ENCODE data around the gene TTC34. TPM values are rescaled to one million over a fixed set of nuclear protein-coding genes. Genes with fewer than 3 reads are reported as not detected.

Gene TTC34
- total and polyA plus RNA-seq, 2 of the 4 experiments (the other 2 are of a cell fraction), result under 0.01 to 0.09 TPM

DNA sequence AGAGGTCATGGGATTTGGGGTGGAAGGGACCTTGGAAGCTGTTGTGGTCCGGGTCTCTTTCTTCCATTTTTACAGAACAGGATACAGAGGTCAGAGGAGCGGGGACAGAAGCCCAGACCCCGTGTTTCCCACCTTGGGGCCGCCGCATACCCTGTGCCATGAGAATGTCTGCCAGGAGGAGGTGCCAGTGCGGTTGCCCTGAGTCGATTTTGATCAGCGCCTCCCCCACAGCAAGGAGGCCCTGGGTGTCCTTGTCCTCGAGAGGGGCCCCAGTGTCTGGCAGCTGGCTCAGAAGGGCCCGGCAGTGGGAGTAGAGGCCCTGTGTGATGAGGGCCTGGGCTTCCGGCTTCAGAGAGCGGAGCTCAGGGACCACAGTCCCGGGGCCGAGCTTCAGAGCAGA, 156.3 kb downstream of the TTC34 start:
- 59% methylated on average over 3 of the region's 14 CpGs; no CpG with 5 or more reads in 1 of the 2 experiments for WGBS, 2 experiments (ENCODE audit: extremely low coverage in 2 of 2, insufficient read length in 1 of 2)
- Histone ChIP-seq H2AFZ (replicated peaks; ENCODE audit: low read length, poor library complexity) (no peak overlapping the region), H3K4me1 (ENCODE audit: control insufficient read depth, insufficient read depth, low read length) (no peaks in the 10 kb centered on the region), H2AK5ac (ENCODE audit: low read depth, low read length) (no peak overlapping the region), H3K9me3 (ENCODE audit: control insufficient read depth, insufficient read depth, low read length) (peaks cover 4% of the 10 kb centered on the region), H2AK9ac (replicated peaks; ENCODE audit: low read depth, low read length, poor library complexity) (no peak overlapping the region), H3K36me3 (ENCODE audit: control insufficient read depth, insufficient read depth, low read length) (no peaks in the 10 kb centered on the region), H2BK15ac (ENCODE audit: low read depth, low read length) (no peak overlapping the region), H3K27me3 (ENCODE audit: control insufficient read depth, insufficient read depth, low read length) (no peaks in the 10 kb centered on the region), H3K4me3 (ENCODE audit: insufficient read depth, low read depth, low read length) (no peak overlapping the region), H3K79me1 (ENCODE audit: low read depth in 1 of 2, low read length in 2 of 2) (no peaks in the 10 kb centered on the region; a peak in 1 of 4 replicates), H4K5ac (ENCODE audit: low read depth, low read length) (no peak overlapping the region), H4K20me1 (ENCODE audit: insufficient read depth, low read length) (no peaks in the 10 kb centered on the region), H3K9me1 (ENCODE audit: insufficient read depth, low read length) (no peaks in the 10 kb centered on the region), H3K56ac (ENCODE audit: extremely low read depth, insufficient read depth, low read length) (no peak overlapping the region), H3K4ac (ENCODE audit: low read depth, low read length) (no peak overlapping the region), H3K23ac (ENCODE audit: low read depth, low read length) (no peak overlapping the region), H3K4me2 (ENCODE audit: low read depth, low read length) (no peak overlapping the region), H3K9ac (ENCODE audit: low read depth, low read length) (no peak overlapping the region), H2BK20ac (ENCODE audit: low read depth, low read length) (no peak overlapping the region), H2BK5ac (ENCODE audit: low read depth, low read length, poor library complexity, severe bottlenecking) (no peak overlapping the region), H3K27ac (ENCODE audit: insufficient read depth, low read length) (no peak overlapping the region), H2BK120ac (ENCODE audit: low read depth, low read length) (no peak overlapping the region), H3K18ac (ENCODE audit: low read depth, low read length) (no peak overlapping the region), H3K14ac (replicated peaks; ENCODE audit: low read depth, low read length) (no peak overlapping the region), H4K91ac (ENCODE audit: insufficient read depth, low read depth, low read length) (no peak overlapping the region), H4K8ac (ENCODE audit: low read depth in 2 of 2, low read length in 2 of 2) (no peak overlapping the region)
- ChIA-PET CTCF (no interaction called here), POLR2A (ENCODE audit: unreplicated experiment) (no interaction called here)
- BruUV-seq (replicated peaks), result no TSS peak
- TF ChIP-seq RFX5 (IDR thresholded peaks at IDR 0.05; ENCODE audit: low read depth, low read length), result no peak
- no peak for TF ChIP-seq MXI1 (IDR thresholded peaks at IDR 0.05; ENCODE audit: borderline replicate concordance, low read depth, low read length)
- TF ChIP-seq MAFK (IDR thresholded peaks at IDR 0.05; ENCODE audit: low read depth, low read length), result no peak
- TF ChIP-seq BHLHE40 (IDR thresholded peaks at IDR 0.05; ENCODE audit: low read depth, low read length), result no peak
- no peak for TF ChIP-seq POLR2A (IDR thresholded peaks at IDR 0.05; ENCODE audit: low read depth, low read length)
- TF ChIP-seq RCOR1 (IDR thresholded peaks at IDR 0.05; ENCODE audit: insufficient replicate concordance, low read length), result no peak
- TF ChIP-seq RAD21 (IDR thresholded peaks at IDR 0.05; ENCODE audit: low read length), result no peak
- TF ChIP-seq, protein P1, sequence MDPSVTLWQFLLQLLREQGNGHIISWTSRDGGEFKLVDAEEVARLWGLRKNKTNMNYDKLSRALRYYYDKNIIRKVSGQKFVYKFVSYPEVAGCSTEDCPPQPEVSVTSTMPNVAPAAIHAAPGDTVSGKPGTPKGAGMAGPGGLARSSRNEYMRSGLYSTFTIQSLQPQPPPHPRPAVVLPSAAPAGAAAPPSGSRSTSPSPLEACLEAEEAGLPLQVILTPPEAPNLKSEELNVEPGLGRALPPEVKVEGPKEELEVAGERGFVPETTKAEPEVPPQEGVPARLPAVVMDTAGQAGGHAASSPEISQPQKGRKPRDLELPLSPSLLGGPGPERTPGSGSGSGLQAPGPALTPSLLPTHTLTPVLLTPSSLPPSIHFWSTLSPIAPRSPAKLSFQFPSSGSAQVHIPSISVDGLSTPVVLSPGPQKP (IDR thresholded peaks at IDR 0.05; ENCODE audit: borderline replicate concordance, low read depth, low read length), result no peak
- TF ChIP-seq MAZ (IDR thresholded peaks at IDR 0.05; ENCODE audit: borderline replicate concordance, low read depth, low read length), result no peak
- no peak for TF ChIP-seq CEBPB (IDR thresholded peaks at IDR 0.05; ENCODE audit: low read depth, low read length)
- TF ChIP-seq FOS (IDR thresholded peaks at IDR 0.05; ENCODE audit: low read depth, low read length), result no peak
- no peak for TF ChIP-seq CTCF (conservative IDR thresholded peaks at IDR 0.05; ENCODE audit: low read depth, low read length)
- no peak for TF ChIP-seq USF2 (IDR thresholded peaks at IDR 0.05; ENCODE audit: low read depth, low read length)
- no peak for TF ChIP-seq CHD1 (IDR thresholded peaks at IDR 0.05; ENCODE audit: low read depth, low read length)
- TF ChIP-seq SMC3 (IDR thresholded peaks at IDR 0.05; ENCODE audit: low read depth, low read length), result no peak
- ATAC-seq (ENCODE audit: low read depth) (no peak), DNase-seq (no peak)
- in situ Hi-C loops (cut with MboI; ENCODE audit: low sequenced_read_pairs) (no loop called here), intact Hi-C loops (cut with micrococcal nuclease) (no loop called here), dilution Hi-C loops (cut with HindIII; ENCODE audit: low sequenced_read_pairs, unreplicated experiment) (no loop called here)
